Liver (tissue), 9 donors: ENCODE data around the gene BCL2L13. TPM values are rescaled to one million over a fixed set of nuclear protein-coding genes. Genes with fewer than 3 reads are reported as not detected.
A peak's percentile ranks its signal among the peaks of the same experiment; 100 is the strongest.

Experiments used
- DNase-seq: peaks from one replicate; pipeline ENCODE4 v3.0.0-alpha.2; 2017; ENCODE audit warnings: low spot score
- H3K27ac ChIP-seq, 2 donors: one replicate each; pipeline ENCODE4 v1.7.0; 2013; ENCODE audit warnings: inconsistent platforms in 2 of 2, low read length in 2 of 2, control low read depth in 1 of 2, low read depth in 1 of 2, mild to moderate bottlenecking in 1 of 2
- H3K27me3 ChIP-seq, 4 donors: one replicate each; pipeline versions ENCODE4 v1.6.1 to v1.7.0; 2013; ENCODE audit warnings: low read length in 3 of 4, inconsistent platforms in 1 of 4, mild to moderate bottlenecking in 1 of 4, moderate library complexity in 1 of 4; ENCODE audit not compliant: control insufficient read depth in 4 of 4, insufficient read depth in 4 of 4
- H3K36me3 ChIP-seq, 4 donors: one replicate each; pipeline versions ENCODE4 v1.6.1 to v1.7.0; 2013; ENCODE audit warnings: low read length in 3 of 4, mild to moderate bottlenecking in 3 of 4, low read depth in 1 of 4, moderate library complexity in 1 of 4; ENCODE audit not compliant: control insufficient read depth in 4 of 4, insufficient read depth in 3 of 4
- H3K4me1 ChIP-seq, 4 donors: one replicate each; pipeline versions ENCODE4 v1.6.1 to v1.7.0; 2013; ENCODE audit warnings: low read length in 3 of 4, mild to moderate bottlenecking in 3 of 4, moderate library complexity in 1 of 4; ENCODE audit not compliant: control insufficient read depth in 4 of 4, insufficient read depth in 4 of 4
- H3K4me3 ChIP-seq, 3 donors: one replicate each; pipeline versions ENCODE4 v1.6.1 to v1.7.0; 2013; ENCODE audit warnings: low read length in 3 of 3, control low read depth in 1 of 3, low read depth in 1 of 3, mild to moderate bottlenecking in 1 of 3
- H3K9ac ChIP-seq, 2 donors: one replicate each; pipeline ENCODE4 v1.7.0; 2013; ENCODE audit warnings: low read length in 2 of 2, mild to moderate bottlenecking in 2 of 2, moderate library complexity in 2 of 2, control low read depth in 1 of 2, low read depth in 1 of 2
- H3K9me3 ChIP-seq, 4 donors: one replicate each; pipeline versions ENCODE4 v1.6.1 to v1.7.0; 2013; ENCODE audit warnings: low read length in 3 of 4; ENCODE audit not compliant: control insufficient read depth in 4 of 4
- ATF3 ChIP-seq: IDR thresholded peaks from 2 replicates; pipeline ENCODE4 v1.6.1; 2016; ENCODE audit warnings: antibody characterized with exemption
- CTCF ChIP-seq: fragments of 150-350 bp; IDR thresholded peaks from 2 replicates; pipeline ENCODE4 v1.5.1; 2017; ENCODE audit warnings: improper control_type of control experiment, low read depth, low read length; ENCODE audit not compliant: missing input control
- EGR1 ChIP-seq, 2 donors: IDR thresholded peaks; 2 replicates each; pipeline ENCODE4 v1.6.1; 2016 to 2018; ENCODE audit warnings: antibody characterized with exemption in 2 of 2, low read depth in 2 of 2
- FOXA1 ChIP-seq: IDR thresholded peaks from 2 replicates; pipeline ENCODE4 v1.6.1; 2016; ENCODE audit warnings: antibody characterized with exemption
- FOXA2 ChIP-seq: IDR thresholded peaks from 2 replicates; pipeline ENCODE4 v1.6.1; 2016; ENCODE audit warnings: antibody characterized with exemption
- GABPA ChIP-seq, 2 donors: IDR thresholded peaks in 1 of 2; conservative IDR thresholded peaks in 1 of 2; 2 replicates each; pipeline ENCODE4 v1.6.1; 2016; ENCODE audit warnings: antibody characterized with exemption in 2 of 2, mild to moderate bottlenecking in 1 of 2, moderate library complexity in 1 of 2
- HNF4A ChIP-seq, 2 donors: conservative IDR thresholded peaks; 2 replicates each; pipeline ENCODE4 v1.6.1; 2016; ENCODE audit warnings: antibody characterized with exemption in 2 of 2, mild to moderate bottlenecking in 2 of 2
- HNF4G ChIP-seq: IDR thresholded peaks from 2 replicates; pipeline ENCODE4 v1.6.1; 2016; ENCODE audit warnings: antibody characterized with exemption
- JUND ChIP-seq, 2 donors: IDR thresholded peaks; 2 replicates each; pipeline ENCODE4 v1.6.1; 2016; ENCODE audit warnings: antibody characterized with exemption in 2 of 2
- MAX ChIP-seq: IDR thresholded peaks from 2 replicates; pipeline ENCODE4 v1.6.1; 2016; ENCODE audit warnings: antibody characterized with exemption
- NR2F2 ChIP-seq: IDR thresholded peaks from 2 replicates; pipeline ENCODE4 v1.6.1; 2016; ENCODE audit warnings: antibody characterized with exemption
- RAD21 ChIP-seq, 2 donors: IDR thresholded peaks; 2 replicates each; pipeline ENCODE4 v1.6.1; 2016; ENCODE audit warnings: antibody characterized with exemption in 2 of 2, mild to moderate bottlenecking in 2 of 2
- REST ChIP-seq: IDR thresholded peaks from 2 replicates; pipeline ENCODE4 v1.6.1; 2016; ENCODE audit warnings: antibody characterized with exemption, mild to moderate bottlenecking
- RXRA ChIP-seq, 2 donors: IDR thresholded peaks; 2 replicates each; pipeline ENCODE4 v1.6.1; 2017 to 2018; ENCODE audit warnings: antibody characterized with exemption in 2 of 2, mild to moderate bottlenecking in 1 of 2
- SP1 ChIP-seq: IDR thresholded peaks from 2 replicates; pipeline ENCODE4 v1.6.1; 2018; ENCODE audit warnings: antibody characterized with exemption, mild to moderate bottlenecking
- TAF1 ChIP-seq: conservative IDR thresholded peaks from 2 replicates; pipeline ENCODE4 v1.6.1; 2016; ENCODE audit warnings: antibody characterized with exemption, mild to moderate bottlenecking
- YY1 ChIP-seq: IDR thresholded peaks from 2 replicates; pipeline ENCODE4 v1.6.1; 2016; ENCODE audit warnings: antibody characterized with exemption, mild to moderate bottlenecking
- ZBTB33 ChIP-seq: IDR thresholded peaks from 2 replicates; pipeline ENCODE4 v1.6.1; 2016; ENCODE audit warnings: antibody characterized with exemption
- WGBS: extraction: QIAGEN DNeasy Blood & Tissue Kit; methylation state at CpG from one replicate; pipeline ENCODE4 v1.1.7; 2013; 5-methylcytosine and 5-hydroxymethylcytosine counted together
- polyA plus RNA-seq, 2 donors: library from polyadenylated mRNA; stranded (reverse) in 1 of 2; unstranded in 1 of 2; fragments of 200-250 nt in 1 of 2; fragments of >200 nt in 1 of 2; fragmentation: Nextera tagmentation in 1 of 2; extraction: Ambion mirVana in 1 of 2; gene quantifications; one replicate each; pipeline versions ENCODE4 v1.2.1 to v1.2.3, GENCODE V29; 2013 to 2015
- total RNA-seq, 2 donors: library from RNA; depleted of rRNA; stranded (reverse); fragments of >200 nt; gene quantifications; one replicate each; pipeline ENCODE4 v1.2.3, GENCODE V29; 2014
- donor health status: healthy.
- donor health status: healthy.
- donor health status: healthy.
- donor health status: healthy.
- donor health status: healthy.

Gene BCL2L13
- total and polyA plus RNA-seq, 4 donors: 22.3 to 31.8 (median 24.5) TPM

- WGBS: 54% methylated on average over 3 of the region's 3 CpGs
Observed at GRCh38 chr22:17733466-17733865, 94.9 kb downstream of the BCL2L13 start.

GRCh38 chr22:17734187-17734586, 95.6 kb downstream of the BCL2L13 start:
- H3K36me3 ChIP-seq: peaks cover 2 to 45% (median 27%) of the 10 kb centered on the region in 4 donors
- no peak for DNase-seq
- H3K9ac ChIP-seq: no peak overlapping the region
- H3K27me3 ChIP-seq: no peaks in the 10 kb centered on the region
- H3K9me3 ChIP-seq: no peaks in the 10 kb centered on the region
- no peak for TF ChIP-seq HNF4G
- WGBS: 83% methylated on average over 4 of the region's 4 CpGs
- peaks cover 3 to 28% (median 23%) of the 10 kb centered on the region in 4 donors for H3K4me1 ChIP-seq
- H3K27ac ChIP-seq: no peak overlapping the region
- no peak overlapping the region for H3K4me3 ChIP-seq

More at GRCh38 chr22:17733466-17733865, 94.9 kb downstream of the BCL2L13 start:
- H3K4me1 ChIP-seq: peaks cover 3 to 28% (median 23%) of the 10 kb centered on the region in 4 donors
- peak overlapping the region in 1 of 2 donors; percentile 88 for H3K27ac ChIP-seq
- no peak overlapping the region for H3K4me3 ChIP-seq
- H3K36me3 ChIP-seq: peaks cover 2 to 40% (median 23%) of the 10 kb centered on the region in 4 donors
- TF ChIP-seq HNF4A (conservative IDR thresholded peaks at IDR 0.05): peak; percentile 14 to 40
- TF ChIP-seq MAX: no peak
- no peak for DNase-seq
- no peak overlapping the region for H3K9ac ChIP-seq
- no peaks in the 10 kb centered on the region for H3K9me3 ChIP-seq
- no peaks in the 10 kb centered on the region for H3K27me3 ChIP-seq

GRCh38 chr22:17738386-17739128, 100.0 kb downstream of the BCL2L13 start:
- Histone ChIP-seq H3K9ac (no peak overlapping the region), H3K27ac (no peak overlapping the region), H3K9me3 (no peaks in the 10 kb centered on the region), H3K36me3 (peaks cover 0 to 34% (median 25%) of the 10 kb centered on the region in 4 donors), H3K4me1 (peaks cover under 1 to 13% (median 4%) of the 10 kb centered on the region in 4 donors), H3K27me3 (no peaks in the 10 kb centered on the region), H3K4me3 (no peak overlapping the region)
- DNase-seq: no peak
- no peak for TF ChIP-seq SP1
- no peak for TF ChIP-seq FOXA2
- no peak for TF ChIP-seq JUND (IDR thresholded peaks at IDR 0.05)
- TF ChIP-seq RAD21 (IDR thresholded peaks at IDR 0.05): no peak
- no peak for TF ChIP-seq EGR1 (IDR thresholded peaks at IDR 0.05; ENCODE audit: low read depth in 2 of 2)
- no peak for TF ChIP-seq HNF4G
- TF ChIP-seq REST: no peak
- TF ChIP-seq TAF1: no peak
- no peak for TF ChIP-seq FOXA1
- TF ChIP-seq CTCF: no peak
- no peak for TF ChIP-seq MAX
- TF ChIP-seq GABPA (IDR thresholded peaks at IDR 0.05 in 1 of 2, conservative IDR thresholded peaks at IDR 0.05 in 1 of 2): no peak
- no peak for TF ChIP-seq RXRA (IDR thresholded peaks at IDR 0.05)
- no peak for TF ChIP-seq NR2F2
- TF ChIP-seq YY1: no peak
- TF ChIP-seq HNF4A (conservative IDR thresholded peaks at IDR 0.05): no peak
- no peak for TF ChIP-seq ZBTB33
- no peak for TF ChIP-seq ATF3
- WGBS: 96% methylated on average over 21 of the region's 21 CpGs
